NCI-H1436 (cell line): ENCODE data around the gene KCTD2.
"Not testable (repeated sequence)": the region's sequence is repeated elsewhere in the genome, so short reads cannot be mapped to it uniquely, and the experiment has no call there.

Experiments
- DNase-seq: peaks from one replicate; lab custom pipeline; 2025; lab: John Stamatoyannopoulos, UW

The KCTD2 gene

GRCh38 chr17:75046407-75047289 lies at the start of gene KCTD2, which contains the start of gene ATP5PD:
TSS of gene KCTD2 (plus strand) at chr17:75047225. CDS start at chr17:75047251, 26 bp downstream.
TSS of gene ATP5PD (minus strand) at chr17:75046969. CDS start at chr17:75042650, 4,319 bp downstream.
- DNase-seq = peak; percentile 98

GRCh38 chr17:74998783-74999182 lies 48.2 kb upstream of the KCTD2 start:
- DNase-seq = no peak

DNA sequence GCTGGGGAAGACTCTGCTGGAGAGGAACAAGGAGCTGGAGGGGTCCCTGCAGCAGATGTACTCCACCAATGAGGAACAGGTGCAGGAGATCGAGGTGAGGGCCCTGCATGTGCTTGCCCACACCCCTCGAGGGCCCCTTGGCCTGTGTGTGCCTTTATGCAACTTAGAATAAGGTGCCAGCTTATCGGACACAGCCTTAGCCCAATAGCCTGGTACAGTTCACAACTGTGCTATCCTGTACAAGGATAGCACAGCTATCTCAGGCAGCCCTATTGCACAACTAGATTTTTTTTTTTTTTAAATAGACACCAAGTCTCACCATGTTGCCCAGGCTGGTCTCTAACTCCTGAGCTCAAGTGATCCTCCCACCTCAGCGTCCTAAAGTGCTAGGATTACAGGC lies 47.5 kb upstream of the KCTD2 start:
- DNase-seq = no peak

- DNase-seq = no peak
These were observed 44.8 kb upstream of the KCTD2 start for GRCh38 chr17:75001915-75002843.

GRCh38 chr17:75003070-75003956 lies 43.7 kb upstream of the KCTD2 start:
- no peak for DNase-seq

DNA sequence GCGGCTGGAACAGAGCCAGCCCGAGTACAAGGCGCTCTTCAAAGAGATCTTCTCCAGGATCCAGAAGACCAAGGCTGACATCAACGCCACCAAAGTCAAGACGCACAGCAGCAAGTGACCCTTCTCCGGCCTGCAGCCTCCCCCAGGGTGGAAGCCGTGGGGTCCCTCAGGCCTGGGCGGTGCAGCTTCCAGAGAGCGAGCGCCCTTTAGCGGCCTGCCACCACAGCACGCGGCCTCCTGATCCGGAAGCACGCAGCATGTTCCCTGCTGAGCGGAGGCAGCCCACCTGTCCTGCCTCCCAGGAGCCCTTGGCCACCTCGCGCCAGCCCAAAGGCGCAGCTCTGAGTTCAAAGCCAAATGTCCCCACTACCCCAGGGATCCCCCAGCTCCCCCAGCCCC lies 43.1 kb upstream of the KCTD2 start:
- DNase-seq = no peak

- DNase-seq = no peak
These were observed 42.7 kb upstream of the KCTD2 start for GRCh38 chr17:75004371-75004770.

DNA sequence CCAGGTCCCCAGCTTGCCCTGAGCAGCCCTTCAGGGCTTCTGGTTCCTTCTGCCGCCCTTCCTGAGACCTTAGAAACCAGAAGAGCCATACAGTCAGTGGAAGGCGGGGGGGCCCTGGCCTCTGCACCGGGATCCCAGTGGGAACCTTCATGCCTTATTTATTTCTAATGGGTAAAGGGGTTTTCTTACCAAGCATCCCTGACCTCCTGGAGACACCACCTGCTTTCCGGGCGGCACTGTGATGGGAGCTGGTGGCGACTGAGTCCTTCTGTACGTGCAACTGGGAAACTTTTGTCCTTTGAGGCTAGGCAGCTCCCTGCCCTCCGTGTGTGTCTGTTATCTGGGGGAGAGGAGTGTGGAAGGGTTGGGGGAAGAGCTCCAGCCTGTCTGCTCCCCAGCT lies 41.7 kb upstream of the KCTD2 start:
- no peak for DNase-seq

DNA sequence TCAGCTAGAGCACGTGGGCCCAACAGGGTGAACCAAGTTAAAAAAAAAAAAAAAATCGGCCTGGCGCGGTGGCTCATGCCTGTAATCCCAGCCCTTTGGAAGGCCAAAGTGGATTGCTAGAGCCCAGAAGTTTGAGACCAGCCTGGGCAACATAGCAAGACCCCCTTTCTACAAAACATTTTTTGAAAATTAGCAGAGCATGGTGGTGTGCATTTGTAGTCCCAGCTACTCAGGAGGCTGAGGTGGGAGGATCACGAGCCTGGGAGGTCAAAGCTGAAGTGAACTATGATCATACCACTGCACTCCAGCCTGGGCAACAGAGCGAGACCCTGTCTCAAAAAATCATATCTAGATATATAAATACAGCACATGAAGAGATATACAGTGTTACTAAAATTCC lies 40.9 kb upstream of the KCTD2 start:
- DNase-seq = not testable (repeated sequence)

- DNase-seq = no peak
These were observed 40.4 kb upstream of the KCTD2 start for GRCh38 chr17:75006653-75007052.

GRCh38 chr17:75008373-75008772 lies 38.7 kb upstream of the KCTD2 start:
- DNase-seq = no peak

DNA sequence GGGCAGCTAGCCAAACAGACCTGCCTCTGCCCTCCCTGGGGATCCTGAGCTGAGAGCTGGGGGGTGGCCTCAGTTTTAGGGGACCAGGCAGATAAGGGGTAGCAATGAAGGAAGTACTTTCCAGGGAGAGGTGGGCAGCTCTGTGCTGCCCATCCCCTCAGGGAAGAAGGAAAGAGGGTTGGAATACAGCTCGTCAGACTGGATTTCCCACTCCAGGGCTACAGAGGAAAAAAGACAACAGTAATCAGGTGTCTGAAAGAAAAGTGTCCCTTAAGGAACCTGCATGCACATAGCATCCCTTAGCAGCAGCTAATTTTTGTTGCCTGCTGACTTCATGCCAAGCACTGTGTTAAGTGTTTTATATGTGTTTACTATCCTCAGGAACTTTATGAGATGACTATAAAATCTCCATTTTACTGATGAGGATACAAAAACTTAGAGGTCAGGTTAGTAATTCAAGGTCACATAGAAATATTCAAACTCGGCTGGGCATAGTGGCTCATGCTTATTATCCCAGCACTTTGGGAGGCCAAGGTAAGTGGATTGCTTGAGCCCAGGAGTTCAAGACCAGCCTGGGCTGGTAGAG lies 37.8 kb upstream of the KCTD2 start:
- DNase-seq = no peak

DNA sequence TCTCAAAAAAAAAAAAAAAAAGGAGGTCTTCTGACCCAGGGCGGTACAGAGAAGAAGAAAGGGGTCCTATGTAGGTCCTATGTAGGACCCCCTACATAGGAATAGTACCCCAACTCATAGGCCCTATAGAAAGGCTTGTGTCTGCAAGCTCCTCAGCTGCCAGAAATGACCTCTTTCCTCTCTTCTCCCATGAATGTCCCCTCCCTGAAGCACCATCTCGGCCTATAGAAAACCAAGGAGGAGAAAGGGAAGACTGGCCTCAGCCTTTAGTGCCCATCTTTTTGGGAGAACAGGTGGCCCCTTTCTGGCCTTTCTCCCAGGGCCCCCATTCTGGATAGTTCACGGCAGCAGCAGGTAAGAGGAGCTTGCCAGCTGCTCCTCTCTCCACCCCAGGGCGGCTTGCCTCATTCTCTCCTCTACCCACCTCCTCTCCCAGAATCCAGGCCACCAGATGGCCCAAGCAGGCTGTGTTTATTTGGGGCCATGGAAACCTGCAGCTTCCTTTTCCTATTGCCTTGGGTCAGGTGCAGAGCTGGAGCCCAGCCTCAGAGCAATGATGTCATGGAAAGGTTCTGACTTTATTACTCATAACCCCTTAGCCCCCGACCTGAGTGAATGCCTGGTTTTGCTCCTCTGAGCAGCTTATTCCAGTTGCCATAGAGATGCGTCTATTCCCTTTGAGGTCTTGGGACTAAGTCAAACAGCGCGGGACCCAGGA lies 36.2 kb upstream of the KCTD2 start:
- DNase-seq = peak; percentile 55

DNA sequence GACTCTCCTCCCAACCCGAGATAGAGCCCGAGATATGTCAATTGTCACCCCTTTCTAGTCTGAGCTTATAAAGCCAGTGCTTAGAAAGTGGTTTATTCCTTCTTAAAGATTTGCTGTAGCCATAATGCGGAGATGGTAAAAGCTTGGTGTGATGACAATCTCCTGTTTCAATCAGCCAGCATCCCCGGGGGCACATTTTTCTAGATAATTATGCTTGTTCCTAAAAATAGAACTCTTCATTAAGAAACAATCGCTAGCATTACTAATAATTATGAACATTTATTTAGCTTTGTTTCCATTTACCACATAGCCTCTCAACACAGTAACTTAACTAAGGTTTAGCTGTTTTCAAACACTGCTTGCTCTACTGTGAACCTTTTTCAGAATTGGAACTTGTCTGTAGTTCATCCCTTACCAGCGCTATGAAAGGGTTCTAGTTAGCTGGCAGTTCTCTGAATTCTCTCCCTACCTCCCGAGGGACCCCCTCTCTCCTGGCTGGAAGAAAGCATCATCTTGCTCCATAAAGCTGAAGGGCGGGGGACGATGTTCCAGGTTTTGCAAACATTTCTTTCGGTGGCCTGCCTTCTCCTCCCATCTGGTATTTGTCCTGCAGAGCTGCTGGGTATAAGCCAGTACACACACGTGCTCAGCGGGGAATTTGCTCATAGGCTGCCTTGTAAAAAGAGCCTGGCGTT lies 35.5 kb upstream of the KCTD2 start:
- peak; percentile 46 for DNase-seq

DNA sequence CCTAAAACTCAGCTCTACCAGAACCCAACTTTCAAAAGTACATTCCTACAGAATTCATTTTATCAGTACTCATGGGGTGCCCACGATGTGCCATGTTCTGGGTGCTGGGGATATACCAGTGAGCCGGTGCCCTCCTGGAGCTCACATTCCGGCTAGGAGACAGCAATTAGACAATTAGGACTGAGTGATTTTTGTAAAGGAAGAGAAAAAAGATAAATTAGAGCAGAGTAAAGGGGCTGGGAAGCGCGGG lies 35.0 kb upstream of the KCTD2 start:
- no peak for DNase-seq

- DNase-seq = peak; percentile 87
These were observed 34.5 kb upstream of the KCTD2 start, which contains the start of gene MRPL58 for GRCh38 chr17:75012346-75013091. TSS of gene MRPL58 (plus strand) at chr17:75012670. CDS start at chr17:75012687, 17 bp downstream.

GRCh38 chr17:75013092-75013559 lies 33.9 kb upstream of the KCTD2 start:
- DNase-seq = no peak

DNA sequence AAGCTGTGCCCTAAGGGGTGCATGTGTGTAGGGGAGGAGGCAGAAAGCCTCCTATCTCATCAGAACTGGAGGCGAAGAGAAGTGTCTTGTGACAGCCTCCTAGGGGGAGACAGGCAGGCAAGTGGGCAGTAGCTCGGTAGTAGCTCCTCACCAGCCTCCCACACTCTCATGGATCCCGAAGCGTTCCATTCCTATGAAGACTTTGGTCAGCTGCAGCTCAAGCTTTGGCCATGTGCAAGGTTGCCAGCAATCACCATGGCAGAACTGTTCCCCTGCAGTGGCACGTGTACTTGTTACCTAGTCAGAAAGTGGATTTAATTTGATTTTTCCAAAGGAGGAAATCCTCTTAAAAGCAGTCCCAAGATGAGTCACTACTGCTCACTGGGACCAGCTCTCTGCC lies 27.9 kb upstream of the KCTD2 start:
- DNase-seq = no peak

DNA sequence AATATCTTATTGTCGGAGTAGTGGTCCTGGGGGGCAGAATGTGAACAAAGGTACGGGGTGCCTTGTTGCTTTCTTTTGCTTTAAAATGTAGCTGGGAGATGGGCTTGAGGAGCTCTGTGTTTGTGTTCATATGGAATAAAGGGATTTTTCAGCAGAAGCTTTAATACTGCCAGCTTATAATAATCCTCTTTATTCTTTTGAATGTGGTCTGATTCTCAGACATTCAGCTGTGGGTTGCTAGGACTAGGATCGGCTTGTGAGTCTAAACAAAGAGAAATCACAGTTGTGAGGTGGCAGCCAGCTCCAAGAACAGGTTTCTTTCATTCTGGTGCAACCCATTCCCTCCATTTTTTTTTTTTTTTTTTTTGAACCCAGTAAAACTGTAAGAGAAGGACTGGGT lies 27.3 kb upstream of the KCTD2 start:
- DNase-seq = no peak
